CD14-positive monocyte (primary cell): ENCODE data around the gene RPS15. TPM values are rescaled to one million over a fixed set of nuclear protein-coding genes. Genes with fewer than 3 reads are reported as not detected.
A peak's percentile ranks its signal among the peaks of the same experiment; 100 is the strongest.

ENCODE experiments used
- DNase-seq, 3 donors: peaks; one replicate each; pipeline ENCODE4 v3.0.0-alpha.2; 2011 to 2022
- H2AFZ ChIP-seq: 2 replicates; pipeline ENCODE4 v1.6.0; 2012; ENCODE audit warnings: mild to moderate bottlenecking, low read depth, low read length, inconsistent platforms; ENCODE audit not compliant: insufficient read depth, poor library complexity, severe bottlenecking
- H3K27ac ChIP-seq, 2 donors: 1 replicate in 1 of 2; 2 replicates in 1 of 2; pipeline ENCODE4 v1.5.1; 2012 to 2013; ENCODE audit warnings: low read length in 2 of 2, control low read depth in 1 of 2, inconsistent platforms in 1 of 2, low read depth in 1 of 2, mild to moderate bottlenecking in 1 of 2
- H3K27me3 ChIP-seq, 2 donors: one replicate each; pipeline versions ENCODE4 v1.6.0 to v1.6.1; 2011 to 2013; ENCODE audit warnings: low read length in 2 of 2; ENCODE audit not compliant: control insufficient read depth in 2 of 2, insufficient read depth in 2 of 2
- H3K36me3 ChIP-seq, 2 donors: replicated peaks in 1 of 2; 1 replicate in 1 of 2; 2 replicates in 1 of 2; pipeline versions ENCODE4 v1.5.1 to v1.6.1; 2012 to 2013; ENCODE audit warnings: low read length in 2 of 2, control low read depth in 1 of 2, inconsistent platforms in 1 of 2, mild to moderate bottlenecking in 1 of 2; ENCODE audit not compliant: insufficient read depth in 2 of 2, control insufficient read depth in 1 of 2
- H3K4me1 ChIP-seq, 2 donors: 1 replicate in 1 of 2; 2 replicates in 1 of 2; pipeline versions ENCODE4 v1.5.1 to v1.6.1; 2012 to 2013; ENCODE audit warnings: low read length in 2 of 2, control low read depth in 1 of 2, inconsistent platforms in 1 of 2, mild to moderate bottlenecking in 1 of 2, moderate library complexity in 1 of 2; ENCODE audit not compliant: insufficient read depth in 2 of 2, control insufficient read depth in 1 of 2
- H3K4me2 ChIP-seq: replicated peaks from 2 replicates; pipeline ENCODE3; 2012; ENCODE audit warnings: low read length, moderate library complexity, mild to moderate bottlenecking; ENCODE audit not compliant: poor library complexity, severe bottlenecking; ENCODE audit errors: extremely low read depth
- H3K4me3 ChIP-seq, 3 experiments: fragments of 200-600 bp in 1 of 3; sonication (generic) in 1 of 3; replicated peaks in 1 of 3; 1 replicate in 2 of 3; 2 replicates in 1 of 3; pipeline ENCODE4 v1.5.1; 2011 to 2013; ENCODE audit warnings: low read length in 3 of 3, mild to moderate bottlenecking in 3 of 3, control low read depth in 2 of 3, low read depth in 2 of 3, inconsistent platforms in 1 of 3, moderate library complexity in 1 of 3
- H3K79me2 ChIP-seq: 2 replicates; pipeline ENCODE4 v1.6.0; 2012; ENCODE audit warnings: mild to moderate bottlenecking, control low read depth, inconsistent platforms, low read length, moderate library complexity; ENCODE audit not compliant: insufficient read depth
- H3K9ac ChIP-seq: 2 replicates; pipeline ENCODE4 v1.6.0; 2017; ENCODE audit warnings: low read length, mild to moderate bottlenecking; ENCODE audit not compliant: insufficient read depth, poor library complexity, severe bottlenecking
- H3K9me3 ChIP-seq, 2 donors: replicated peaks in 1 of 2; 1 replicate in 1 of 2; 2 replicates in 1 of 2; pipeline versions ENCODE4 v1.5.1 to v1.6.1; 2012 to 2013; ENCODE audit warnings: low read length in 2 of 2, control low read depth in 1 of 2; ENCODE audit not compliant: control insufficient read depth in 1 of 2, insufficient read depth in 1 of 2
- H4K20me1 ChIP-seq: 2 replicates; pipeline ENCODE4 v1.6.0; 2012; ENCODE audit warnings: mild to moderate bottlenecking, low read length, control low read depth, moderate library complexity; ENCODE audit not compliant: insufficient read depth
- H3K27ac Mint-ChIP-seq, 7 donors: one replicate each; pipeline ENCODE4 v1.8.0; 2020; ENCODE audit warnings: mild to moderate bottlenecking in 7 of 7, mixed read lengths in 7 of 7, moderate library complexity in 6 of 7, inconsistent platforms in 2 of 7
- H3K27me3 Mint-ChIP-seq, 3 donors: one replicate each; pipeline ENCODE4 v1.8.0; 2021 to 2022; ENCODE audit warnings: low read depth in 3 of 3, mild to moderate bottlenecking in 3 of 3, mixed read lengths in 3 of 3, moderate library complexity in 3 of 3, inconsistent platforms in 1 of 3
- H3K36me3 Mint-ChIP-seq, 2 donors: one replicate each; pipeline ENCODE4 v1.8.0; 2020; ENCODE audit warnings: mixed read lengths in 2 of 2, inconsistent platforms in 1 of 2, mild to moderate bottlenecking in 1 of 2
- H3K4me1 Mint-ChIP-seq: one replicate; pipeline ENCODE4 v1.8.0; 2020; ENCODE audit warnings: mild to moderate bottlenecking, mixed read lengths
- H3K4me3 Mint-ChIP-seq, 2 donors: one replicate each; pipeline ENCODE4 v1.8.0; 2020; ENCODE audit warnings: mild to moderate bottlenecking in 2 of 2, mixed read lengths in 2 of 2, moderate library complexity in 1 of 2
- H3K9me3 Mint-ChIP-seq, 7 donors: one replicate each; pipeline ENCODE4 v1.8.0; 2020 to 2022; ENCODE audit warnings: mixed read lengths in 7 of 7, mild to moderate bottlenecking in 6 of 7, moderate library complexity in 6 of 7, inconsistent platforms in 2 of 7
- CTCF ChIP-seq: fragments of 200-600 bp; IDR thresholded peaks from one replicate; pipeline ENCODE4 v1.8.0; 2022; ENCODE audit warnings: antibody characterized with exemption, mild to moderate bottlenecking
- WGBS: methylation state at CpG from one replicate; pipeline ENCODE4 v1.1.5; 2013; ENCODE audit warnings: missing lambda C conversion rate; ENCODE audit not compliant: insufficient coverage; 5-methylcytosine and 5-hydroxymethylcytosine counted together
- intact Hi-C, 2 donors: fragments of 100-400 bp; cut with micrococcal nuclease; formaldehyde crosslinking; loops; one replicate each; pipeline versions ENCODE4 v1.15.0 to v1.15.1; 2023
- polyA plus RNA-seq, 3 donors: library from polyadenylated mRNA; depleted of rRNA in 1 of 3; unstranded in 2 of 3; stranded (reverse) in 1 of 3; fragments of 300-500 nt in 2 of 3; fragments of >200 nt in 1 of 3; fragmentation: Illumina TruSeq in 2 of 3; gene quantifications; 1 replicate in 2 of 3; 2 replicates in 1 of 3; pipeline ENCODE4 v1.2.3, GENCODE V29; 2012 to 2021

Gene RPS15
- polyA plus RNA-seq, 3 donors = 1,318 to 3,451 (median 1,526) TPM

GRCh38 chr19:1417145-1417544 lies 21.1 kb upstream of the RPS15 start:
- H3K4me3 ChIP-seq = no peak overlapping the region
- peaks cover 96% of the 10 kb centered on the region for H4K20me1 ChIP-seq
- intact Hi-C loops = no loop called here
- H3K27me3 Mint-ChIP-seq = peaks cover 0 to 1% (median 0%) of the 10 kb centered on the region in 3 donors
- peak overlapping the region in 1 of 2 donors; percentile 78 for H3K27ac ChIP-seq
- H3K9me3 Mint-ChIP-seq = no peaks in the 10 kb centered on the region
- peaks cover 19 to 21% of the 10 kb centered on the region in 2 donors for H3K4me1 ChIP-seq
- H3K27me3 ChIP-seq = no peaks in the 10 kb centered on the region
- no peak overlapping the region for H3K4me3 Mint-ChIP-seq
- no peak for TF ChIP-seq CTCF
- peaks cover 90% of the 10 kb centered on the region for H3K79me2 ChIP-seq
- peaks cover 24% of the 10 kb centered on the region for H3K4me1 Mint-ChIP-seq
- WGBS = 92% methylated on average over 21 of the region's 21 CpGs
- H3K9ac ChIP-seq = no peak overlapping the region
- H3K36me3 ChIP-seq = peaks cover 58 to 72% of the 10 kb centered on the region in 2 donors
- no peak for DNase-seq
- H3K36me3 Mint-ChIP-seq = peaks cover 38 to 71% of the 10 kb centered on the region in 2 donors
- peak overlapping the region in 4 of 7 donors; percentile 10 to 69 (median 30) for H3K27ac Mint-ChIP-seq
- no peaks in the 10 kb centered on the region for H3K9me3 ChIP-seq
- H3K4me2 ChIP-seq = no peak overlapping the region
- no peak overlapping the region for H2AFZ ChIP-seq

GRCh38 chr19:1417681-1418495 lies 20.3 kb upstream of the RPS15 start:
- Mint-ChIP-seq H3K9me3 (no peaks in the 10 kb centered on the region), H3K27ac (peak overlapping the region in 4 of 7 donors; percentile 10 to 69 (median 36)), H3K4me1 (peaks cover 24% of the 10 kb centered on the region), H3K4me3 (no peak overlapping the region), H3K27me3 (peaks cover 0 to 1% (median 0%) of the 10 kb centered on the region in 3 donors), H3K36me3 (peaks cover 45 to 74% of the 10 kb centered on the region in 2 donors)
- Histone ChIP-seq H3K4me1 (peaks cover 19 to 21% of the 10 kb centered on the region in 2 donors), H4K20me1 (peaks cover 96% of the 10 kb centered on the region), H3K9ac (no peak overlapping the region), H3K27me3 (no peaks in the 10 kb centered on the region), H3K4me3 (no peak overlapping the region), H3K9me3 (no peaks in the 10 kb centered on the region), H3K27ac (no peak overlapping the region), H2AFZ (no peak overlapping the region), H3K36me3 (peaks cover 59 to 75% of the 10 kb centered on the region in 2 donors), H3K79me2 (peaks cover 90% of the 10 kb centered on the region), H3K4me2 (no peak overlapping the region)
- 91% methylated on average over 16 of the region's 30 CpGs for WGBS
- TF ChIP-seq CTCF = no peak
- DNase-seq = no peak
- intact Hi-C loops = no loop called here
